Activated CD4-positive, alpha-beta T cell treated with anti-CD3 and anti-CD28 coated beads for 24 hours (primary cell): ENCODE data around the gene MRPL23.

Source experiments
- DNase-seq, 2 donors: peaks; one replicate each; pipeline ENCODE4 v3.0.0-alpha.2; 2020; ENCODE audit warnings: low read depth in 2 of 2

The MRPL23 gene

GRCh38 chr11:1953489-1954266 is 6.5 kb downstream of the MRPL23 start:
- DNase-seq, result no peak

DNA sequence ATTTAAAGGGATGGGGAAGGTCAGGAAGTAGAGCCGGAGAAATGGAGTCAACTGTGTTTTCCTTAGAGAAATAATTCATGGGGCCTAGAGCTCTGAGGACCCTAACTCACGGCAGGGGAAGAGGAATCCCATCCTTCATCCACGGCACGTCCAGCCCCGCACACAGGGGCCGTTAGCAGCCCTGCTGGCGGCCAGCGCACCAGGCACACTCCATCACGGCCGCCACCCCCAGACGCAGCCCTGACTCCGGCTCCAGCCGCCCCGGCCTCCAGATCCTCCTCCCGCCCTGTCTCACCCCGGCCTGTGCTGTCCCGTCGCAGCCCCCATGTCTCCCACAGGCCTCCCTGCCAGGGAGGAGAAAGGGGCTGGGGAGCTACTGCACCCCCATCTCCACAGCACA is 11.2 kb downstream of the MRPL23 start:
- DNase-seq, result no peak

- no peak for DNase-seq
These were observed 12.7 kb downstream of the MRPL23 start for GRCh38 chr11:1959786-1960185.

GRCh38 chr11:1963864-1964263 is 16.7 kb downstream of the MRPL23 start:
- DNase-seq, result no peak

GRCh38 chr11:1964348-1964747 is 17.2 kb downstream of the MRPL23 start:
- no peak for DNase-seq

- DNase-seq, result no peak
These were observed 17.8 kb downstream of the MRPL23 start for GRCh38 chr11:1964955-1965354.

DNA sequence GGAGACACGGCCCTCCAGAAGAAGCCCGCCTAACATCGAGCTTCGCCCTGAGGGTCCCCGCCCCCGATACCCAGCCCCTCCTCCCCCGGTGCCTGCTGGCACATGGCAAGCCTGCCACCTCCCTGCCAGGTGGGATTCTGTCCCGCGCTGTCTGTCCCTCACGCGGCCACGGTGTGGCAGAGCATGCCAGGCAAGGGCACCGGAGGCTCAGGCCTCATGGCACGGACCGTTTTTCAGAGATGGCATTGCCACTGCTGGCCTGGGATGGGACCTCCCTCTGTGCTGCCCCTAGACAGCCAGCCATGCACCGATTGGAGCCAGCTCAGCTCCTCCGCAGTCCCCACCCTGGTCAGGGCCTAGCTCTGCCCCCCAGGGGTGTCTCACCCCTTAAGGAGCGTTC is 19.4 kb downstream of the MRPL23 start:
- DNase-seq, result no peak

DNA sequence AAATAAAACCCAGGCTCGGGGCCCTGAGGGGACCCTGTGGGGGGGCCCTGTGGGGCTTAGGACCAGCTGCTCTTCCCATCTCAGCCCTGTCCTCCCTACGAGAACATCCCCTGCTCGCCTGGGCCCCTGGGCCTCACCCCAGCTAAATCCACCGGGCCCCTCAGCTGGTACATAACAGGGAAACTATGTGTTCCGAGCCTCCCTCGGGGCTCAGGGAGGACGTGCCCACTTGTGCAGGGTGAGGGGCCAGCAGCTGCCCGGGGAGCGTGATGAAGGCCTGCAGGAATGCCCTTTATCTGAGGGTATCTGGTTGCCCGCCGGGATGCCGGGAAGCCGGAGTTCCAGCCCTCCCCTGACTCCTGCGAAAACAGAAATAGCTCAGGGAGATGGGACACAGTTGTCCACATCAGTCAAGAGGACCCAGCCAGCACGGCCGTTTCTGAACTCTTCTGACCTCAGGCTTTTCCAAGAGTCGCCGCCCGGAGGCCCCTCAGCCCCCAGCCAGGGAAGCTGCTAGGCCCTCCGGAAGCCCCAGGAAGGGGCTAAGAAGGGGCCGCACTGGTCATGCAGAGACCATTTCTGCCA is 20.6 kb downstream of the MRPL23 start:
- no peak for DNase-seq

GRCh38 chr11:1968454-1969002 is 21.4 kb downstream of the MRPL23 start:
- no peak for DNase-seq

DNA sequence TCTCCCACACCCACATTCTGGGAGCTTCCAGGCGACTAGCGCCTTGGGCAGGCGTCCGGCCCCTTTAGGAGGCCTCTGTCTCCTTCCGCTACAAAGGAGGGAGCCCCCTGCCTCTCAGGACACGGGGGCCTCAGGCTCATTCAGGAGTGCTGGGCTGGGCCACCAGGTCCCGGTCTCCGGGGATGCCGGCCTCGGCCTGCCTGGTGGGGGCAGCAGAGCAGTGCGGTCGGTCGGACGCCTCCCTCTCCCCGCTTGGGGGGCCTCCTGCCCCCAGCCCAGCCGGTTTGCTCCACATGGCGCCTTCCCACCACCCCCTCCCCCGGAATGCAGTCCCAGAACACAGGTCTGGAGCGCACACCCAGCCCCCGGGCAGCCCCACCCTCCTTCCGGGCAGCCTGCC is 21.9 kb downstream of the MRPL23 start:
- DNase-seq, result no peak

- DNase-seq, result no peak
These were observed 22.6 kb downstream of the MRPL23 start for GRCh38 chr11:1969776-1970175.

- DNase-seq, result no peak
These were observed 23.8 kb downstream of the MRPL23 start for GRCh38 chr11:1970956-1971355.

GRCh38 chr11:1975185-1975584 is 28.1 kb downstream of the MRPL23 start:
- DNase-seq, result no peak

- no peak for DNase-seq
These were observed 31.8 kb downstream of the MRPL23 start for GRCh38 chr11:1978720-1979473.

- no peak for DNase-seq
These were observed 32.5 kb downstream of the MRPL23 start for GRCh38 chr11:1979607-1980006.

DNA sequence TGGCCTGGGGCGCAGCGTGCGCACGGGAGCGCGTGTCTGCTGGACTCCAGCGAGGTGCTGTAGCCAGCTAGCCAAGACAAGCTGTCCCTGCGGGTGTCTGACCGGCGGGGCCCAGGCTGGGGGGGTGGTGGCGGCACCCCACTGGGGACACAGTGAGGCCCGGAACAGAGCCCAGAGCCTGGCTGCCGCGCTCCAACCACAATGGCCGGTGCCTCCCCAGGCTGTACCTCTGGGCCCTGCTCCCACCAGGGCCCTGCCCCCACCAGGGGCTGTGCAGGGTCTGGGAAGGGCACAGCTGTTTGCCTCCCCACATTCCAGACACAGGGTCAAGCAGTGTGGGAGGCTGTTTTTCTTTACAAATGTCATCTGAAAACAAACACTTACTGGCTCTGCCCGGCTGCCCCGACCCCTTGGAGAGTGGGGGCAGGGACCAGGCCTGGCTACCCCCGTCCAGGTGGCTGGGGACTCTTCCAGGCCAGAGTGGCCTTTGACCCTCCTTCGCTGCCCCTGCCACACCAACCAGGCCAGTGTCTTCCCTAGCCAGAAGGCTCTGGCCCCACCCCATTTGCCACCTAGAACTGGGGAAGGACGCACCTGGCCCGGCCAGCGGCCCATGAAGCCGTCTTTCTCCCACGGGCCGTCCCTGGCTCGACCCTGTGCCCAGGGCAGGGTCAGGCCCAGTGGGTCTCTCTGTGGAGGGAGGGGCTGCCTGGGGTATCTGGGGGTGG is 35.9 kb downstream of the MRPL23 start:
- no peak for DNase-seq

DNA sequence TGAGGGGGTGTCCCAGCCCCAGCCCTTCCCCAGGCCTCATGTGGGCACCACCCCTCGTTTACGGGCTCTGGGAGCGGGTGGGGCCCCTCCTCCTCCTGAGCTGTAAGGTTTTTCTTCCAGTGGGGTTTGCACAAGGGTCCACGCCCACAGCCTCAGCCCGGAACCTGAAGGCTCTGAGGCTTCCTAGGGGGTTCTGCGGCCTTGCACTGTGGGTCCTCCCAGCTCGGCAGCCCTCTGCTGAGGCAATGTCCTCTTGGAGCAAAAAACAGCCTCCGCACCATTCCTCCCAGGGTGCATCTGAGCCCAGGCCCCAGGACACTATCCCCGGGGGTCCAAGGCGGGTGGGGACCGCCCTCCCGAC is 36.4 kb downstream of the MRPL23 start:
- DNase-seq, result no peak

DNA sequence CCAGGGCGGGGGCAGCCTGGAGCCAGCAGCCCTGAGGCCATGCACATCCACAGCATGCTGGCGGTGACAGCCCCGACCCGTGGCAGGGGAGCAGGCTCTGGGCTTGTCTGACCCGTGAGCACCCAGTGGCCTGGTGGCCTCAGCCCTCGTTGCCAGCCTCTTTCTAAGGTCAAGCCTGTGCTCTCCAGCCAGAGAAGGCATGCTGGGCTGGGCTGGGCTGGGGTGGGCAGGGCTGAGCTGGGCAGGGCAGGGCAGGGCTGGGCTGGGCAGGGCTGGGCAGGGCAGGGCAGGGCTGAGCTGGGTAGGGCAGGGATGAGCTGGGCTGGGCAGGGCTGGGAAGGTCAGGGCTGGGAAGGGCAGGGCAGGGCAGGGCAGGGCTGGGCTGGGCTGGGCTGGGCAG is 39.9 kb downstream of the MRPL23 start:
- DNase-seq, result no peak

DNA sequence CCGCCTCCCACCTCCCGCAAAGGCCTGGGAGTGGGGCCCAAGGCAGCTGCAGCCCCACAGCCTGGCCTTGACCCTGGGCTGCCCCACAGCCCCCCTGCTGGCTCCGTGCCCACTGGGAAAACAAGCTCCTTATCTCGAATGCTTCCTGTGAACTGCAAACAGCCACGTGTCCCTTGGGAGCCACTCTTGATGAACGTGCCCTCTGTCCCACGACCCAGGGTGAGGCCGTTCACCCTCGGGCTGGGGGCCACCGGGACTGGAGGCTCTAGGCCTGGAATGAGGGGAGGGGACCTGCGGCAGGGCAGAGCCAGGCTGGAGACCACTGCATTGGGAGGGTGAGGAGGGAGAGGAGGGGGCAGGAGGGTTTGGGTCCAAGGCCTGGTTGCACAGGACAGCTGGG is 41.0 kb downstream of the MRPL23 start:
- no peak for DNase-seq

DNA sequence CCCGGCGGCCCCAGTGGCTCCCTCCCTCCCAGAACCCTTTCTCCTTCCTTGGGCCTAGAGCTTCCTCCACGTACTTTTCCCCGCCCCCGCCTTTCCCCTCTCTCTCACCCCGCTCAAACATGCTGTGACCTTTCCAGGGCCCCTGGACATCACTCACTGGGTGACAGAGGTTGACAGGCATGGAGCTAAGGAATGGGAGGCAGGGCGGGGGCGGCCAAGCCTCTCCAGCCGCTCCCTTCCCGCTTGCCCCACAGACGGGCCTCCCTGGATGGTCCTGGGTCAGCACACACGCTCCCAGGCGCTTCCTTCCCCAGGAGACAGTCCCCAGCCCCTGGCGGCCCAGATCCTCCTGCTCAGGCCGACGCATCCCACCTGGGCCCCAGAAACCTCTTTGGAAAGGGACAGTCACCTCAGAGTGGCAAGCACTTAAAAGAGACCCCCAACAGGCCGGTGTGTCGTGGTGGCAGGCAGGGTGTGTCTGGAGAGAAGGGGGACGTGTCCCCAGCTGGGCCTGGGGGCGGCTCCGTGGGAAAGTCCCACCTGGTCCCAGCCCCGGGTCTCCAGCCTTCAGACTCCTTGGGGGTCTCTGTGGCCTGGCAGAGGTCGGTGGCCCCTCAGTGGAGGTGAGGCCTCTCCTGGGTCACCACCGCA is 41.7 kb downstream of the MRPL23 start:
- DNase-seq, result no peak

- no peak for DNase-seq
These were observed 42.8 kb downstream of the MRPL23 start for GRCh38 chr11:1989953-1990352.
